ENCODE data around the gene ZDHHC14. TPM values are rescaled to one million over a fixed set of nuclear protein-coding genes. Genes with fewer than 3 reads are reported as not detected.
A peak's percentile ranks its signal among the peaks of the same experiment; 100 is the strongest.
"Not testable (repeated sequence)": the region's sequence is repeated elsewhere in the genome, so short reads cannot be mapped to it uniquely, and the experiment has no call there.

Gene ZDHHC14
- total and polyA plus RNA-seq, 8 donors = 8.2 to 33.2 (median 25.8) TPM

DNA sequence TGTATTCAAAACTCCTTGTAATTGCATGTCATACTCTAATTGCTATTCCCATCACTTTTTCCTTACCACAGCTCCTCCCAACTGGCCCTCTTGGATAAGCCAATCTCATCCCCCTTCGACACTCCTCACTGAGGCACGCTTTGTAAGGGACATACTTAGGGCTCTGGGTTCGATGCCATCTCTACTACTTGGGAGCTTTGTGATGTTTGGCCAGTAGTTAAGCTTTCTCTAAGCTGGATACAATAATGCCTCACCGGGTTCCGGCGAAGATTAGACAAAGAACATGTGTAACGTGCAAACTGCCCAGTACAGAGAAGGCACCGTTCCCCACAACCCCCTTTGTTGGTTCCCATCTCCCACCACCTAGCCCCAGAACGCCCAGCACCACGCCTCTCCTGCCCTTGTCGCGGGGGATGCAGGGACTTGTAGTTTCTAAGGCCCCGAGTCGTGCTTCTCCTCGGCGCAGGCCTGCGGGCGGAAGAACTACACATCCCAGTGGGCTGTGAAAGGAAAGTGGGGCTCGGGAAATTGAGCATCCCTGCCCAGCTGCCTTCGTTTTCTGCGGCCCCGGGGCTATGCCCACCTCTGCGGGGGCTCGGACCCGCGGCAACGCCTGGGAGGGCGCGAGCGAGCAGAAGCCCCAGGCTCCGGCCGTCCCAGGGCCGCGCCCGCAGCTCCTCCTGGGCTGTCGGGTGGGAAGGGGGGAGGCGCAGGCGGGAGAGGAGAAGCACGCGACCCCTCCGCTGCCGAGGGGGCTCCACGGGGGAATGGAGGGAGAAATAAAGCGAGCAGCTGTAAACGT lies 1.1 kb upstream of the ZDHHC14 start:
- Histone ChIP-seq H3K9me3 (no peaks in the 10 kb centered on the region), H3K36me3 (no peaks in the 10 kb centered on the region), H3K27ac (peak overlapping the region; percentile 91 to 92), H3K27me3 (no peaks in the 10 kb centered on the region), H3K4me3 (peak overlapping the region; percentile 70 to 96), H3K4me1 (peaks cover 11 to 20% of the 10 kb centered on the region in 2 donors)
- intact Hi-C loops (cut with DNase I) = no loop called here
- TF ChIP-seq CTCF (IDR thresholded peaks at IDR 0.05) = no peak
- DNase-seq (peak; percentile 87 to 94 (median 92)), ATAC-seq (peak; percentile 93)

DNA sequence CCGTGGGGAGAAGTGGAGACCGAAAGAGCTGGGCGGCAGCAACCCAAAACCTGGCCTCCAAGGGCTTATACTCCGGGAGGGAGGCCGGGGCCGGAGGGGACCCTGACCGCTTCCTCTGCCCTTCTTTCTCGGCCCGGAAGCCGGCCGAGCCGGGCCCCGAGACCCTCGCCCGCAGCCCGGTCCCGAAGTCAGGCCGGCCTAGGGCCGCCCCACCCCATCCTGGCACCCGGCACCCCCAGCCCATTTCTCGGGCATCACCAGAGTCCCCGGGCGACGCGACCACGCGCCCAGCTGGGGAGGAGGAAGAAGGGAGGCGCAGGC lies 572 bp upstream of the ZDHHC14 start:
- DNase-seq = peak in 1 of 4 donors; percentile 11
- Histone ChIP-seq H3K4me3 (peak overlapping the region; percentile 70 to 96), H3K9me3 (no peaks in the 10 kb centered on the region), H3K27me3 (no peaks in the 10 kb centered on the region), H3K4me1 (peaks cover 11 to 20% of the 10 kb centered on the region in 2 donors), H3K27ac (peak overlapping the region; percentile 91 to 92), H3K36me3 (no peaks in the 10 kb centered on the region)
- peak; percentile 16 for ATAC-seq
- no peak for TF ChIP-seq CTCF (IDR thresholded peaks at IDR 0.05)
- intact Hi-C loops (cut with DNase I) = no loop called here

- no peaks in the 10 kb centered on the region for H3K9me3 ChIP-seq
- no peak for ATAC-seq
- no peaks in the 10 kb centered on the region for H3K27me3 ChIP-seq
- no peak for TF ChIP-seq CTCF (IDR thresholded peaks at IDR 0.05)
- peak overlapping the region; percentile 70 to 96 for H3K4me3 ChIP-seq
- H3K27ac ChIP-seq = peak overlapping the region; percentile 91 to 92
- DNase-seq = peak; percentile 48 to 86 (median 60)
- H3K4me1 ChIP-seq = peaks cover 11 to 20% of the 10 kb centered on the region in 2 donors
- intact Hi-C loops (cut with DNase I) = no loop called here
- no peaks in the 10 kb centered on the region for H3K36me3 ChIP-seq
Observed at GRCh38 chr6:157381631-157382621, 936 bp downstream of the ZDHHC14 start.

DNA sequence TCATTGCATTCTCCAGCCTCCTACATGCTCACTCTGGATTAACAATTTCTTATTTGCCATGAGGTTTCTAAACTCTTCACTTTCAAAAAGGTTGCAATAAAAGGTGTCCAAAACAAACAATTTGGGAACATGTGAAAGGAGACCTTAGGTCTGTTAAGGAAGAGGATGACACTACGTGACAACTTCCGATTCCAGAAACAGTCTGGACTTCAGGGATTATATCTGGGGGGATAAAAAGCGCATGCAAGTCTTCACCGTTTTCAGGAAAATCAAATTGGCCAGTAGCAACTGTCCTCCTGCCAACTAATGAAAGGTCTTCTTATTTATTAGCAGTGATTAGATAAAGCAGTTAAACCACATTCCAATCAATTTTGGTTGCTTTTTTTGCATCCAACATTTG lies 1.8 kb downstream of the ZDHHC14 start:
- Histone ChIP-seq H3K9me3 (no peaks in the 10 kb centered on the region), H3K27ac (no peak overlapping the region), H3K27me3 (no peaks in the 10 kb centered on the region), H3K36me3 (no peaks in the 10 kb centered on the region), H3K4me1 (peaks cover 11 to 20% of the 10 kb centered on the region in 2 donors), H3K4me3 (peak overlapping the region; percentile 70 to 96)
- ATAC-seq (no peak), DNase-seq (no peak)
- no peak for TF ChIP-seq CTCF (IDR thresholded peaks at IDR 0.05)
- intact Hi-C loops (cut with DNase I) = no loop called here

- ATAC-seq (no peak), DNase-seq (no peak)
- H3K27ac ChIP-seq = no peak overlapping the region
- peak overlapping the region in 1 of 2 donors; percentile 70 for H3K4me3 ChIP-seq
- H3K27me3 ChIP-seq = no peaks in the 10 kb centered on the region
- intact Hi-C loops (cut with DNase I) = no loop called here
- H3K36me3 ChIP-seq = no peaks in the 10 kb centered on the region
- TF ChIP-seq CTCF (IDR thresholded peaks at IDR 0.05) = no peak
- no peaks in the 10 kb centered on the region for H3K9me3 ChIP-seq
- peaks cover 11 to 20% of the 10 kb centered on the region in 2 donors for H3K4me1 ChIP-seq
Observed at GRCh38 chr6:157383471-157383870, 2.5 kb downstream of the ZDHHC14 start.

DNA sequence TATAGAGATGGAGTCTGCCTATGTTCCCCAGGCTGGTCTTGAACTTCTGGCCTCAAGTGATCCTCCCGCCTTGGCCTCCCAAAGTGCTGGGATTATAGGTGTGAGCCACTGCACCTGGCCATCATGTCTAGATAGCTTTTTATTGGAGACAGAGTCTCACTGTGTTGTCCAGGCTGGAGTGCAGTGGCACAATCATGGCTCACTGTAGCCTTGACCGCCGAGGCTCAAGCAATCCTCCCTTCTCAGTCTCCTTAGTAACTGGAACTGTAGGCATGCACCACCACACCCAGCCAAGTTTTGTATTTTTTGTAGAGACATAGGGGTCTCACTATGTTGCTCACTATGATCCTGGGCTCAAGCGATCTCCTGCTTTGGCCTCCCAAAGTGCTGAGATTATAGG lies 4.0 kb downstream of the ZDHHC14 start:
- DNase-seq; H3K27me3 ChIP-seq; ATAC-seq; H3K4me3 ChIP-seq; H3K27ac ChIP-seq; H3K9me3 ChIP-seq; intact Hi-C loops (cut with DNase I); H3K36me3 ChIP-seq: not testable (repeated sequence)
- peaks cover 6 to 15% of the 10 kb centered on the region in 2 donors for H3K4me1 ChIP-seq

All from left lung (tissue), 10 donors.